Suprapubic skin (tissue), 4 donors: Measurements from ENCODE around the gene SCFD2. TPM values are rescaled to one million over a fixed set of nuclear protein-coding genes. Genes with fewer than 3 reads are reported as not detected.
"Not testable (repeated sequence)": the region's sequence is repeated elsewhere in the genome, so short reads cannot be mapped to it uniquely, and the experiment has no call there.

Experiments
- DNase-seq, 2 donors: peaks; one replicate each; pipeline ENCODE4 v3.0.0-alpha.2; 2019; ENCODE audit warnings: low spot score in 2 of 2
- H3K27ac ChIP-seq: fragments of 200-600 bp; sonication (generic); one replicate; pipeline ENCODE4 v1.5.1; 2019
- H3K27me3 ChIP-seq: fragments of 200-600 bp; sonication (generic); one replicate; pipeline ENCODE4 v1.5.1; 2019
- H3K36me3 ChIP-seq: fragments of 200-600 bp; sonication (generic); one replicate; pipeline ENCODE4 v1.5.1; 2019
- H3K4me1 ChIP-seq: fragments of 200-600 bp; sonication (generic); one replicate; pipeline ENCODE4 v1.5.1; 2019
- H3K4me3 ChIP-seq: fragments of 200-600 bp; sonication (generic); one replicate; pipeline ENCODE4 v1.5.1; 2019; ENCODE audit warnings: mild to moderate bottlenecking
- H3K9me3 ChIP-seq: fragments of 200-600 bp; sonication (generic); one replicate; pipeline ENCODE4 v1.5.1; 2019
- EP300 ChIP-seq: sonication (generic); formaldehyde crosslinking; IDR thresholded peaks from one replicate; pipeline ENCODE4 v1.6.1; 2017; ENCODE audit warnings: antibody characterized with exemption
- POLR2A ChIP-seq, 2 donors: fragments of 450-650 bp; IDR thresholded peaks; one replicate each; pipeline ENCODE4 v1.6.1; 2017; ENCODE audit warnings: antibody characterized with exemption in 2 of 2, mild to moderate bottlenecking in 2 of 2, moderate library complexity in 2 of 2
- POLR2AphosphoS5 ChIP-seq, 3 donors: sonication (generic); formaldehyde crosslinking; IDR thresholded peaks; one replicate each; pipeline ENCODE4 v1.6.1; 2017; ENCODE audit warnings: antibody characterized with exemption in 3 of 3
- WGBS: methylation state at CpG from one replicate; pipeline ENCODE4 v1.1.5; 2018; 5-methylcytosine and 5-hydroxymethylcytosine counted together
- total RNA-seq, 4 donors: library from RNA; depleted of rRNA; stranded (reverse); fragments of >200 nt; gene quantifications; one replicate each; pipeline ENCODE4 v1.1.0, GENCODE V29; 2016
- TF ChIP-seq, protein P1 (sequence below), 2 donors: fragments of 200-600 bp in 1 of 2; fragments of 450-650 bp in 1 of 2; sonication (generic) in 1 of 2; IDR thresholded peaks; one replicate each; pipeline ENCODE4 v1.5.1; 2016 to 2019; ENCODE audit warnings: antibody characterized with exemption in 2 of 2, mild to moderate bottlenecking in 1 of 2, moderate library complexity in 1 of 2

Gene SCFD2
- total RNA-seq, 4 donors from 2014 or later = 25.5 to 39.5 (median 31.9) TPM

DNA sequence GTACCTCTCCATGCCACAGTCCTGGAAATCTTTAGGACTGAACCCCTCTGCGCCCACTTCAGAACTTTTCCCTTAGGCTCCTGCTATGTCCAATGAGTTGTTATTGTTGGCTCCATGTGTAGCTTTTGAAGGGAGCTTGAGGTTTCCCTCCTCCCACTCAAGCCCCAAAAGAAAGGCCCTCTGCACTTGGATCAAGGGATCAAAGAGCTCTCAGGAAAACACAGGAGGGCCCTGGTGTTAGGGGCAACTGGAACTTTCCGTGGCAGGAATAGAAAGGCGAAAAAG, 368.8 kb downstream of the SCFD2 start:
- no peak for DNase-seq
- peak overlapping the region; percentile 55 for H3K27ac ChIP-seq
- WGBS = 87% methylated on average over 3 of the region's 3 CpGs
- TF ChIP-seq, protein P1, sequence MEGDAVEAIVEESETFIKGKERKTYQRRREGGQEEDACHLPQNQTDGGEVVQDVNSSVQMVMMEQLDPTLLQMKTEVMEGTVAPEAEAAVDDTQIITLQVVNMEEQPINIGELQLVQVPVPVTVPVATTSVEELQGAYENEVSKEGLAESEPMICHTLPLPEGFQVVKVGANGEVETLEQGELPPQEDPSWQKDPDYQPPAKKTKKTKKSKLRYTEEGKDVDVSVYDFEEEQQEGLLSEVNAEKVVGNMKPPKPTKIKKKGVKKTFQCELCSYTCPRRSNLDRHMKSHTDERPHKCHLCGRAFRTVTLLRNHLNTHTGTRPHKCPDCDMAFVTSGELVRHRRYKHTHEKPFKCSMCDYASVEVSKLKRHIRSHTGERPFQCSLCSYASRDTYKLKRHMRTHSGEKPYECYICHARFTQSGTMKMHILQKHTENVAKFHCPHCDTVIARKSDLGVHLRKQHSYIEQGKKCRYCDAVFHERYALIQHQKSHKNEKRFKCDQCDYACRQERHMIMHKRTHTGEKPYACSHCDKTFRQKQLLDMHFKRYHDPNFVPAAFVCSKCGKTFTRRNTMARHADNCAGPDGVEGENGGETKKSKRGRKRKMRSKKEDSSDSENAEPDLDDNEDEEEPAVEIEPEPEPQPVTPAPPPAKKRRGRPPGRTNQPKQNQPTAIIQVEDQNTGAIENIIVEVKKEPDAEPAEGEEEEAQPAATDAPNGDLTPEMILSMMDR (IDR thresholded peaks at IDR 0.05) = no peak
- TF ChIP-seq POLR2AphosphoS5 (IDR thresholded peaks at IDR 0.05) (no peak), POLR2A (IDR thresholded peaks at IDR 0.05) (no peak), EP300 (no peak)
- H3K36me3 ChIP-seq = no peaks in the 10 kb centered on the region
- H3K27me3 ChIP-seq = no peaks in the 10 kb centered on the region
- peaks cover 23% of the 10 kb centered on the region for H3K4me1 ChIP-seq
- no peaks in the 10 kb centered on the region for H3K9me3 ChIP-seq
- no peak overlapping the region for H3K4me3 ChIP-seq

- H3K4me1 ChIP-seq = peaks cover 23% of the 10 kb centered on the region
- DNase-seq = no peak
- no peak overlapping the region for H3K4me3 ChIP-seq
- no peaks in the 10 kb centered on the region for H3K36me3 ChIP-seq
- H3K27ac ChIP-seq = peak overlapping the region; percentile 55
- peak in 1 of 3 donors; percentile 23 for TF ChIP-seq POLR2AphosphoS5 (IDR thresholded peaks at IDR 0.05)
- TF ChIP-seq EP300 = no peak
- TF ChIP-seq POLR2A (IDR thresholded peaks at IDR 0.05) = no peak
- TF ChIP-seq, protein P1 (IDR thresholded peaks at IDR 0.05) = no peak
- H3K27me3 ChIP-seq = no peaks in the 10 kb centered on the region
- no peaks in the 10 kb centered on the region for H3K9me3 ChIP-seq
- WGBS = 64% methylated on average over 7 of the region's 7 CpGs
Measured at GRCh38 chr4:52996261-52997131, 369.4 kb downstream of the SCFD2 start.

DNA sequence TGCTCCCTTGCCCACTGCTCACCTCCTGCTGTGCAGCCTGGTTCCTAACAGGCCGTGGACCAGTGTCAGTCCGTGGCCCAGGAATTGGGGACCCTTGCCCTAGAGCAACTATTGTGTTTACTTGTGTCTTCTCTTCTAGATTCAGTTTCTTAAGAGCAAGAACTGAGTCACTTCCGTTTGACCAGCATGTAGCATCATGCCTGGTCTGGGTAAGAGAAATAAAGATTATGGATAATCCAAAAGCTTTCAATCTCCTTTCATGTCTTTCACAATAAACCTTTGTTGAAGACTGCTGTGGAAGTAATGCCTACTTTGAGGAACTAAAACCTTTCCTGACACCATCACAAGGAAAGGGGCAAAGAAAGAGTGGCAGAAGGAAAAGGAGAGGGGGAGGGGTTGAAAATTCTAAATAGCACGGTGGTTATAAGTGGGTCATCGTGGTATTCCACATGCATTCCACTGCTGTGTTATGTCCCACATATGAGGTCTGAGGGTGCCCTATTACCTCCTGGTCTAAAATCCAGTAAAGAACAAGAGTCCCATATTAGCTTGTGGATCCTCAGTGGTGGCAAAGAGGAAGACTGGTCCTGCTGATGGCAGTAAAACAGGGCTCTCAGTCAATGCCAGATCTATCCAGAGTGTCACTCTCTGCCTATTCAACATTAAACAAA, 370.4 kb downstream of the SCFD2 start:
- peak overlapping the region; percentile 45 for H3K27ac ChIP-seq
- DNase-seq = no peak
- H3K4me3 ChIP-seq = no peak overlapping the region
- H3K27me3 ChIP-seq = no peaks in the 10 kb centered on the region
- H3K36me3 ChIP-seq = no peaks in the 10 kb centered on the region
- peaks cover 23% of the 10 kb centered on the region for H3K4me1 ChIP-seq
- no peaks in the 10 kb centered on the region for H3K9me3 ChIP-seq
- WGBS = 84% methylated on average over 5 of the region's 5 CpGs
- TF ChIP-seq POLR2A (IDR thresholded peaks at IDR 0.05) = no peak
- TF ChIP-seq, protein P1 (IDR thresholded peaks at IDR 0.05) = no peak
- no peak for TF ChIP-seq EP300
- TF ChIP-seq POLR2AphosphoS5 (IDR thresholded peaks at IDR 0.05) = no peak

- 94% methylated on average over 4 of the region's 4 CpGs for WGBS
- no peak overlapping the region for H3K27ac ChIP-seq
- no peak overlapping the region for H3K4me3 ChIP-seq
- H3K27me3 ChIP-seq = no peaks in the 10 kb centered on the region
- H3K9me3 ChIP-seq = no peaks in the 10 kb centered on the region
- H3K4me1 ChIP-seq = peaks cover 23% of the 10 kb centered on the region
- no peaks in the 10 kb centered on the region for H3K36me3 ChIP-seq
- TF ChIP-seq EP300 (no peak), POLR2AphosphoS5 (IDR thresholded peaks at IDR 0.05) (no peak), POLR2A (IDR thresholded peaks at IDR 0.05) (no peak)
- DNase-seq = no peak
Measured at GRCh38 chr4:52994567-52994966, 371.3 kb downstream of the SCFD2 start.

DNA sequence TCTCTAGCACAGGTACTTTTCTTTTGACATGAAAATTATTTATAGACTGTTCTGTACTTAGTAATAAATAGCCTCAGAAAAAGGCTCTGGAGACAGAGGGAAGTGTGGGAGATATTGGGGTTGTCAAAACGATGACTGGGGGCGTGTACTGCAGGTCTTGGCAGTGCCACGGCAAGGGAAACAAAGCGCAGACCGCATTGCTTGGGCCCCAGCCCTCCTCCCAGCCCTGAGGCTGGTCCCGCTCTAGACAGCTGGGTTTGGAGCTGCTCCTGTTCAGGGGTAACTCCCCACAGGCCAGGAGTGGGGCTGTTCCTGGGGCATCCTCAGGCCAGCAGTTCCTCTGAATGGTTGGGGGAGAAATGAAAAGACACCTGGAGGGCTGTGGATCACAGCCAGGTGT, 372.1 kb downstream of the SCFD2 start:
- 40% methylated on average over 6 of the region's 6 CpGs for whole genome bisulfite sequencing
- H3K27ac ChIP-seq = no peak overlapping the region

GRCh38 chr4:52992551-52992950, 373.3 kb downstream of the SCFD2 start:
- H3K9me3 ChIP-seq, DNase-seq: not testable (repeated sequence)
- no CpG with 5 or more reads among the region's 27 CpGs for WGBS

More for the DNA sequence above, 372.1 kb downstream of the SCFD2 start:
- H3K27me3 ChIP-seq = no peaks in the 10 kb centered on the region
- peaks cover 23% of the 10 kb centered on the region for H3K4me1 ChIP-seq
- no peak for DNase-seq
- H3K9me3 ChIP-seq = no peaks in the 10 kb centered on the region
- TF ChIP-seq POLR2A (IDR thresholded peaks at IDR 0.05) (no peak), POLR2AphosphoS5 (IDR thresholded peaks at IDR 0.05) (no peak), EP300 (no peak)
- TF ChIP-seq, protein P1 (IDR thresholded peaks at IDR 0.05) = no peak
- H3K36me3 ChIP-seq = no peaks in the 10 kb centered on the region
- no peak overlapping the region for H3K4me3 ChIP-seq

More at GRCh38 chr4:52992551-52992950, 373.3 kb downstream of the SCFD2 start:
- not testable (repeated sequence) for H3K27ac ChIP-seq, H3K36me3 ChIP-seq, H3K27me3 ChIP-seq, H3K4me3 ChIP-seq
- H3K4me1 ChIP-seq = peaks cover 22% of the 10 kb centered on the region
